A549 treated with Mapracorat at 1 μM for 4 hours (cell line): ENCODE data around the gene HAO1. TPM values are rescaled to one million over a fixed set of nuclear protein-coding genes. Genes with fewer than 3 reads are reported as not detected.

Source experiments
- total RNA-seq: library from RNA; stranded (reverse); fragments of 200-300 nt; extraction: Qiagen RNA extraction; gene quantifications from 5 replicates; pipeline ENCODE4 v1.2.3, GENCODE V29; 2022

HAO1 gene
- total RNA-seq = not detected in 5 replicates

DNA sequence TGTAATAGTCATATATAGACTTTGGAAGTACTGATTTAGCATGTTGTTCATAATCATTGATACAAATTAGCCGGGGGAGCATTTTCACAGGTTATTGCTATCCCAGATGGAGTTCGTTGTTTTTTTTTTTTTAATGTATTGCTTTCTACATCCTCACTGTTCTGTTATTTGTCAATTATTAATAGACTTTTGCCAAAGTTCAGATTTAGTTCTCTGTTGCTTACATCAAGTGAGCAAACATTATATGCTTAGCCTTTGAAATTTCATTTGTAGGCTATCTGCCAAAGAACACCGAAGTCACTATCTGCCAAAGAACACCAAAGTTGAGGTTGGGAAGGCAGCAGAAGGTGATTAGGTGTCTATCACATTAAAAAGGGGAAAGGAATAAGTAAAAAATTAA, at the start of gene HAO1:
HAO1 (minus strand) TSS at position 118 of the 400 bp plus-strand sequence; CDS start at position 82, 36 bp downstream.

Other genes starting within 250 kb of the HAO1 start
- 13.9 to 16.2 TPM (median 15.7 TPM) in 5 replicates for gene TMX4, start 79.3 kb upstream of the HAO1 start, total RNA-seq
- gene PLCB1, start 191.8 kb upstream of the HAO1 start, total RNA-seq = 0.39 to 1.2 TPM (median 0.42 TPM) in 5 replicates